ENCODE data around the gene CEP128.
A peak's percentile ranks its signal among the peaks of the same experiment; 100 is the strongest.

The CEP128 gene

DNA sequence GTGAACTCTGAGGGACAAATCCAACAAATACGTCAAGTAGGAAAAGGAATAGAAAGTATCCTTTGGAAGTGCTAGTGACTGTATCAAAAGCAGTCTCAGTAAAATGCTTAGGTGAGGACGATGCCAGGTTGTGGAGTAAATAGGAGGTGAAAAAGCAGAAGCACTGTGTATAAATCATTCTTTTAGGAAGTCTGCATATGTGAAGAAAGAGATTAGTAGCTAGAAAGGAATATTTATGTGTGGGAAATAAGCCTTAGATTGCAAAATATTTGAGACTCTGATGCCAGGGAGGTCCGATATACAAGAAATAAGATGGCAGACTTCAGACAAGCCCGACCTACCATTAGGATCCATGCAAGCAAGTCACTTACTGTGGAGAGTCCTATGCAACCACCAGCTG, 7.9 kb downstream of the CEP128 start:
- Histone ChIP-seq H3K27me3 (ENCODE audit: insufficient read depth, low read depth, severe bottlenecking) (no peaks in the 10 kb centered on the region), H3K36me3 (peaks cover 6% of the 10 kb centered on the region), H3K9me3 (ENCODE audit: severe bottlenecking) (no peaks in the 10 kb centered on the region), H3K27ac (peak overlapping the region; percentile 39), H3K4me3 (ENCODE audit: low read depth, low read length) (no peak overlapping the region)
- TF ChIP-seq, protein P1, sequence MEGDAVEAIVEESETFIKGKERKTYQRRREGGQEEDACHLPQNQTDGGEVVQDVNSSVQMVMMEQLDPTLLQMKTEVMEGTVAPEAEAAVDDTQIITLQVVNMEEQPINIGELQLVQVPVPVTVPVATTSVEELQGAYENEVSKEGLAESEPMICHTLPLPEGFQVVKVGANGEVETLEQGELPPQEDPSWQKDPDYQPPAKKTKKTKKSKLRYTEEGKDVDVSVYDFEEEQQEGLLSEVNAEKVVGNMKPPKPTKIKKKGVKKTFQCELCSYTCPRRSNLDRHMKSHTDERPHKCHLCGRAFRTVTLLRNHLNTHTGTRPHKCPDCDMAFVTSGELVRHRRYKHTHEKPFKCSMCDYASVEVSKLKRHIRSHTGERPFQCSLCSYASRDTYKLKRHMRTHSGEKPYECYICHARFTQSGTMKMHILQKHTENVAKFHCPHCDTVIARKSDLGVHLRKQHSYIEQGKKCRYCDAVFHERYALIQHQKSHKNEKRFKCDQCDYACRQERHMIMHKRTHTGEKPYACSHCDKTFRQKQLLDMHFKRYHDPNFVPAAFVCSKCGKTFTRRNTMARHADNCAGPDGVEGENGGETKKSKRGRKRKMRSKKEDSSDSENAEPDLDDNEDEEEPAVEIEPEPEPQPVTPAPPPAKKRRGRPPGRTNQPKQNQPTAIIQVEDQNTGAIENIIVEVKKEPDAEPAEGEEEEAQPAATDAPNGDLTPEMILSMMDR (IDR thresholded peaks at IDR 0.05; ENCODE audit: low read depth, low read length): no peak
- DNase-seq: no peak

DNA sequence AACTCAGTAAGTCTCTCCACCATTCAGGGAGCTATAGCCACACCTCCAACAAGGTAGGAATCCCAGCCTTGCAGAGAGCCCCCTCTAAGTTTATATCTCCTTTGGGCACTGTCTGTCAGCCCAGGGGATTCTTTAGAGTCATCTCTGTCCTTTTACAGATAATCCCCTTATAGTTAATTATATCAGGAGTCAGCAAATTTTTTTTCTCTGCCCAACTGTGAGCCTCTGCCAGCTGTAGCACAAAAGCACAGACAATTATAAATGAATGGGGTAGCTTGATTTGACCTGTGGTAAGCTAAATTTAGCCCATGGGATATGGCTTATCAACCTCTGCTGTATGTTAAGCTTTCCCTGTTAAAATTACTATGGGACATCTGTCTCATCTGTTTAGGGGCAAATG, 8.3 kb downstream of the CEP128 start:
- TF ChIP-seq, protein P1 (IDR thresholded peaks at IDR 0.05; ENCODE audit: low read depth, low read length): no peak
- Histone ChIP-seq H3K4me3 (ENCODE audit: low read depth, low read length) (no peak overlapping the region; the same call in 1 of the 2 replicates), H3K27me3 (ENCODE audit: insufficient read depth, low read depth, severe bottlenecking) (no peaks in the 10 kb centered on the region), H3K9me3 (ENCODE audit: severe bottlenecking) (no peaks in the 10 kb centered on the region), H3K36me3 (0 out of 2 replicates have a peak, but pooled peaks cover 3% of the 10 kb centered on the region), H3K27ac (peak overlapping the region; percentile 39)
- DNase-seq: no peak

DNA sequence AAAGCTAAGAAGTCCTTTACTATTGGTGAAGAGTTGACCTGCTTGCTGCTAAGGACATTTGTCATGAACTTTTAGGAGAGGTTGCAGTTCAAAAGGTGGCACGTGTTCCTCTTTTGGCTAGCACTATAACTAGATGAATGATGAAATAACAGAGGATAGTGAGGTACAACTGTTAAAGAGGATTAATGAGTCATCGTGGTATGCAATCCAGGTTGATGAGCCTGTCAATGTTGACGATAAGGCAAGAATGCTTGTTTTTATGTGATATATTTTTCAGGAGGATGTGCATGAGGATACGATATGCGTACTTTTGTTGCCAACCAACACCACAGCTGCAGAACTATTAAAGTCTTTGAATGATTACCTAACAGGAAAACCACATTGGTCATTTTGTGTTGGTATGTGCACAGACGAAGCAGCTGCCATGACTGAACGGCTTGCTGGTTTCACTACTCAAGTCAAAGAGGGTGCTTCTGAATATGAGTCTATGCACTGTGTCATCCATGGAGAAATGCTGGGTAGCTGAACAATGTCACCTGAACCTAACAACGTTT, 10.6 kb downstream of the CEP128 start:
- Histone ChIP-seq H3K9me3 (ENCODE audit: severe bottlenecking) (no peaks in the 10 kb centered on the region), H3K27me3 (ENCODE audit: insufficient read depth, low read depth, severe bottlenecking) (no peaks in the 10 kb centered on the region), H3K27ac (no peak overlapping the region), H3K4me3 (ENCODE audit: low read depth, low read length) (no peak overlapping the region), H3K36me3 (no peaks in the 10 kb centered on the region)
- DNase-seq: no peak
- TF ChIP-seq, protein P1 (IDR thresholded peaks at IDR 0.05; ENCODE audit: low read depth, low read length): no peak

DNA sequence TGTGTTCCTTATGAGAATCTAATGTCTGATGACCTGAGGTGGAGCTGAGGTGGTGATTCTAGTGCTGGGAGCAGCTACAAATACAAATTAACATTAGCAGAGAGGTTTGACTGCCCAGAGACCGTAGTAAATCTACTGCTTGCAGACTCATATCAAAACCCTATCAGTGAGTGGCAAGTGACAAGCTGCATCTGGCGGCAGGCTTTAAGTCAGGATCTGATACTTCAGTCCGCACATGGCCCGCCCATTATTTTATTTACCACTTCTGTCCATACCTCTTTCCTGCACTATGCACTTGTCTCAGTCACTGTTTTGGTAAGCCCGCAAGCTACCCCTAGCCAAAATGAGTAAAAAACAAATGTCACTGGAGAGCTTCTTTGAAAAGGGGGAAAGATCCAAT, 11.4 kb downstream of the CEP128 start:
- Histone ChIP-seq H3K9me3 (ENCODE audit: severe bottlenecking) (no peaks in the 10 kb centered on the region), H3K36me3 (no peaks in the 10 kb centered on the region), H3K27me3 (ENCODE audit: insufficient read depth, low read depth, severe bottlenecking) (no peaks in the 10 kb centered on the region), H3K27ac (no peak overlapping the region), H3K4me3 (ENCODE audit: low read depth, low read length) (no peak overlapping the region)
- TF ChIP-seq, protein P1 (IDR thresholded peaks at IDR 0.05; ENCODE audit: low read depth, low read length): no peak
- no peak for DNase-seq

DNA sequence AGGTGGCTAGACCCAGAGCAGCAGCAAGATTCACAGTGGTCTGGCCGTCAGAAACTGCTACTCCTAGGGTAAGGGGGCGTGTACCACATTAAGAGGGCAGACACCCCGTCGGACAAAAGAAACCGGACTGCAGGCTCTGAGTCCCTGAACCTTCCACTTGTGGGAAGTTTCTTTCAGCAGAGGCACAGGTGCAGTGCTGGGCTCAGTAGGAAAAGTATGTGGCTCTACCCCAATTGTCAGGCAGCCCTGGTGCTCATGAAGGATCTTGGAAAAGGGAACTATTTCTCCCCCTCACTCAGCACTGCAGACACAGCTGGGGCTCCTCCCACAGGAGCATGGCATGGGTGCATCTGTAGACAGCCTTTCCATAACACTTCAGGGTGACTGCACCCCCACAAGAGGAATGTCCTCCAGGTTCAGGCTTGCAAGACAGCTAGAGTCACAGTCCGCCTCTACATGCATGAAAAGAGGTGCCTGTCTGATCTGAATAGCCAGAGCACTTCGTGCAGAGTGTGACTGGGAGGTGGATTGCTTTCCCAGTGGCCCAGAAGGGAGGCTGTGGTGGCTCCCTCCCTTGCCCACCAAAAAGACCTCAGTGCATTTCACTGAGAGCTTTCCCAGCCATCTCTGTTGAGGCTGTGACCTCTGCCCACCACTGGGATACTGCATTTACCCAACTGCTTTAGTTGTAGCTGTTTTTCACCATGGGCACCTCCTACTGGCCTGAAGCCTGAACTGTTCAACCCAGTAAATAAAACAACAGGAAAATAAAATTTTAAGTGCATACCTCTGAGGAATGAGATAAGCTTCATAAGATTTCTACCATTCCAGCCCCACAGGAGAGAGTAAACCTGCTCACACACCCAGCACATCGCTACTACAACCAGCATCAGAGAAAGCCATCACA, 14.2 kb downstream of the CEP128 start:
- no peak overlapping the region for H3K4me3 ChIP-seq (ENCODE audit: low read depth, low read length)
- H3K9me3 ChIP-seq (ENCODE audit: severe bottlenecking): no peaks in the 10 kb centered on the region
- DNase-seq: no peak
- H3K27me3 ChIP-seq (ENCODE audit: insufficient read depth, low read depth, severe bottlenecking): no peaks in the 10 kb centered on the region
- no peaks in the 10 kb centered on the region for H3K36me3 ChIP-seq
- TF ChIP-seq, protein P1 (IDR thresholded peaks at IDR 0.05; ENCODE audit: low read depth, low read length): no peak
- H3K27ac ChIP-seq: no peak overlapping the region

Measured in WERI-Rb-1 (cell line).